HL-60/S4 (cell line): Measurements from ENCODE around the gene DPH3.

ENCODE experiments used
- in situ Hi-C: fragments of 300-500 bp; cut with MboI; formaldehyde crosslinking; loops from 2 replicates; pipeline ENCODE4 v1.14.3; 2022; ENCODE audit warnings: low sequenced_read_pairs

Gene DPH3

DNA sequence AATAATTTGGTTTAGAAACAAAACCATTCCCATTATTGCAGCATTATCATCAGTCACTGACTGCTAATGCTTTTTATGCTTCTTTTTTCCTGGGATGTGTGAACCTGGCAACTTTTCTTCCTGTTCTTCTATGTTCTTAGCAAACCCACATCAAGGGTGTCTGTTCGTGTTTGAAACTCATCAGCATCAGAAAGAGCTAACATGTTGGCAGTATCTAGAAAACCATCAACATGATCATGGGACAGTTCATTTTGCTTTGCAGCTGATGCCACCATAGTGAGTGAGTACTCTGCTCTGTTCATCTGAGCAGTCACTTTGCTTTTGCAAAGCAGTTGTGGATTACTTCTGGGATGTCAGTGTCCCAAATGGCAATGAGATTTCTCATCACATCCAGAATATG, 5.9 kb downstream of the DPH3 start:
- in situ Hi-C loops: no loop called here

DNA sequence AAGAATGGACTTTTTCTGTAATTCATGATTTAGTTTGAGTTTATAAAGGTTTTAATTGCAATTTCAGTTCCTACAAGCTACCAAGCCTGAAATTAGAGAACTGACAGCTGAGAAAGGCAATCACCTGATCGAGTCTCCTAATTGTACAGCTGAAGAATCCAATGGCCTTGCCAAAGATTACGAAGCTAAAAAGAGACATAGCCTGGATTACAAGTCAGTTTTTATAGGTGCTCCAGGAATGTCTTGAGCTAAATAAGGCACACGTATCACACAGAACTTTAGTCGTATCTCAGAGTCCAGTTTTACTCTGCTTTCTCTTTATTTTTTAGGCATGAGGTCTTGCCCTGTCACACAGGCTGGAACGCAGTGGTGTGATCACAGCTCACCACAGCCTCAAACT, 6.6 kb downstream of the DPH3 start:
- in situ Hi-C loops: no loop called here

DNA sequence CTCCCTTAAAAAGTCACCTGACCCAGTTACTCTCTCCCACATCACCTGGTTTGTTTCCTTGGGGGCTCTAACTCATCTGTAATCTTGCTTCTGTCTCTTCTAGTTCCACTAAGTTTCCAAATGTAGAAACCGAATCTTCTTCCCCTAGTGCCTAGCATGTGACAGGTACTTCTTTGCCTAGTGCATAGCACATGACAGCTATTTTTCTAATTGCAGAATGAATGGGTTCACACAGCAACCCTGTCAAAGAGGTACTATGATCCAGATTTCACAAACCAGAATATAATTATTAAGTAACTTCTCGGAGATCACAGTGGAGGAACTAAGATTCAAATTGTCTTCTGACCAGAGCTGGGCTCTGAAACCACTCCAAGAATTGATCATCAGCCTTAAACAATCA, 7.4 kb downstream of the DPH3 start:
- in situ Hi-C loops: no loop called here

DNA sequence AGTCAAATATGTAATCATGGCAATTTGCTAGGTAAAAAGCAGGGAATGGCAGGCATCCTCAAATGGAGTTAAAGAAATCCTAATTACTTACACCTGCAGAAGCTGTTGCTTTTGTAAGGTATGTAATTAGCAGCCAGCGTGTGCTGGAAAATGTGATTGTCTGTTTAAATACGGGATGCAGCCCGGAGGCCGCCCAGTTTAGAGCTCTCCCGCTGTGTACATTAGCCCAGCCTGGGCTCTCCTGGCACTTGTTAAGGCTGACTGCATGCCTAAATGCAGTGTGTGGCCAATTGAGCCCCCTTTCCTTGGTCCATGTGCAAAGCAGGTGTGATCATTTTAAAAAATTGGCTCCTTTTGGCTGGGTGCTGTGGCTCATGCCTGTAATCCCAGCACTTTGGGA, 9.0 kb downstream of the DPH3 start:
- in situ Hi-C loops: no loop called here

- in situ Hi-C loops: no loop called here
These were observed 9.4 kb downstream of the DPH3 start for GRCh38 chr3:16255326-16255725.

GRCh38 chr3:16254916-16255315, 9.8 kb downstream of the DPH3 start:
- in situ Hi-C loops: no loop called here

DNA sequence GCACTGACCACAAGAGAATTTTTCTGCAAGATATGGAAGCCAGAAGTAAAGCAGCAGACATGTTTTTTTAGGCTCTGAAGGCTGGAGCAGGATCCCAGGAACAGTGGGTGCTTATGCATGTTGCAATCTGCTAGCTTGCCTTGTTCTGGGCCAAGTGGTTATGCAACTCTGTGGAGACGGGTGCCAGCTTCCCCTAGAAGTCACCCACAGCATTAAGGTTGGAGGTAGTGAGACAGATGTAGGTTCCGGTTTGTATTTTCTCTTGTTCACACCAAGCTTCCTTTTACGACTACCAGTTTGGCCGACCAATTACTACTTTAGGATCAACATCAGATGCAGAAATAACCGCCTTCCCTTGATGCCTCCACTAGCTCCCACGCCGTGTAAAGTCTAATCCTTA, 11.1 kb downstream of the DPH3 start:
- in situ Hi-C loops: no loop called here

DNA sequence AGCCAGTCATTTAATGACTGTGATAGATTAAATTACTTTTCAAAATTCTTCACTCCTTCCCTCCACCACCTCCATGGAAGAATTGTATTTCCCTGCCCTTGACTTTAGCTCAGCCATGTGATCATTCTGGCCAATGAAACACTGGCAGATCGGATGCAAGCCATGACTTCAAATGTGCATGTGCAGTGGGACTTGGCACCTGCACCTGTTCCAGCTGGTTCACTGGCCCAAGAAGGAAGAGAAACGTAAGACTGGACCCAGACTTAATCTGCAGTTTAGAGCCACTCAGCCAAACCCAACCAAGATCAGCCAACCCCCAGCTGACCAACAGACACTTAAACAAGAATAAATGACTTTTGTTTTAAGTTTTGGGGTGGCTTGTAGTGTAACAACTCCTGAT, 11.8 kb downstream of the DPH3 start:
- in situ Hi-C loops: no loop called here

DNA sequence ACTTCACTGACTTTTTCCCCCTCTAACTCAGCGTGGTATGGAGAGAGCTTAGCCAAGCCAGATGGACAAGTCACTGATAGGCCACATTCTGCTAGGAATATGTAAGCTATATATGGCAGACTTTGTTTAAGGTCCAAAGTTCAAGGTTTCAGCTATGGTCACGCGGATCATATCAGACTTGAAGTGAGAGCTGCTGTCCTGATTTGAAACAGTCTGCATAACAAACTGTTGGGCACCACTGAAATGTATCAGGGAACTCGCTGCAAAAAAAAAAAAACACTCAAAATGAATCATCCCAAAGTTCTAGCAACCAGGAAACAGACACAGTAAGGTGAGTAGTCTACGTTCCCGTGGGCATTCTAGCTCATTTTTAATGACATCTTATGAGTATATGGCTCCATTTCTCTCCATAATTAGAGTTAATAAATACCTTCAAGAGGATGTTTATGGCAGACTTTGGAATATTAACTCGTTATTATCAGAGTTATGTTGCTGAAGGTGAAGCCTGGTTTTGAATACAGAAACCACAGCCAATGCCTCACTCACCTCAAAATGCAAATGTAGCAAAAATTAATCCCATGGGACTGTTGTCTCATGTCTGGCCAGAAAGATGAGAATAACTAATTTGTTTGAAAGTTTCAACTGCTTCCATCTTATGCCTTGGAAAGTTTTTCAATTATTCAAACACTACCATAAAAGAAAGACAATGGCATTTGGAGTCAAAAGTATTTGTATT, 12.3 kb downstream of the DPH3 start:
- in situ Hi-C loops: no loop called here

DNA sequence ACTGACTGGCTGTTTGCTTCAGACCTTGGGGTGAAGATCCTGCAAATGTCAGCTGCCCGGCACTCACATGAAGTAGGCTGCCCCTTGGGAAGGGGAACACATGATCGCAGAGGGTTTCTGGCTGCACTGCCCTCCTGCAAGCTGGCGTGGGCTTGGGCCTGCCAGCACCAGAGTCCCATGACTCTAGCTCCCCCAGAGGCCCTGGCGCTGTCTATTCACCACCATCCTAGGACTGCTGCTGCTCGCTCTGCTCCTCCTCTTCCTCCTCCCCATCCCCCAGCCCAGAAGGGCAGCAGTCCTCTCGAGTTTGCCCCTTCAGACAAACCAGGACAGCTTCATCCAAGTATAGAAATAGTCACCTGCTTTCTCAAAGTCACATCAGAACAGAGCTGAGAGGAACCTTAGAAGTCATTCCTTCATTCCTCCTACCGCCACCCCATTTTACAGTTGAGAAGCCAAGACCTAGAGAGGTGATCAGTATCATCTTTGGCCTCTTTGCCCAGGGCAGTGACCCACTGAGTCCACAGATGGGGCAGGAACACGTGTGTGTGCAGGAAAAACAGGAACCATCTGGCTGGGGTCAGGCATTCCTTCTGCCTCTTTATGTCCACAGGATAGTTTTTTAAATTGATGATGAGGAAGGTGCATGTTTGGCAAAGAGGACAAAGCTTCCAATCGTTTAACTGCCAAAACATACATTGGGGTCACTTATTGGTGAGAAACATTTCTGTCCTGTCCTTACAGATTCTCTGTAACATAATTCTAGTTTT, 13.2 kb downstream of the DPH3 start:
- in situ Hi-C loops: no loop called here

DNA sequence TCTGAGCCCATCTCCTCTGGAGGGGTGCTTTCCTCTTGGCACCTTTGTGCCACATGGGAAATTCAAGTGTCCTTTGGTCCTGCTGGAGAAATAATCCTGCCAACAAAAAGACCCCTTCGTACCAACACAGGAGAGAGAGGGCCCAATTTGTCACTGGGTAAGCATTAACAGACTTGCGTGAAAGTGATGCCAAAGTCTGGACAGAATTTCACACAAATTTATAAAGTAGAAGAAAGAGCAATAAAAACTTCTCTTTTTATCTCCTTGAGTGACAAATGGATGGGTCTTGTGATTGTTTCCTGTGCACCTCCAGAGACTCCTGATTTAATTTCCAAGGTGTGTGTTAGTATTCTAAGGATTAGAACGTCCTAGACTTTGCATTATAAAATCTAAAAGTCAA, 14.9 kb downstream of the DPH3 start:
- in situ Hi-C loops: no loop called here

- in situ Hi-C loops: no loop called here
These were observed 15.4 kb downstream of the DPH3 start for GRCh38 chr3:16249336-16249735.

DNA sequence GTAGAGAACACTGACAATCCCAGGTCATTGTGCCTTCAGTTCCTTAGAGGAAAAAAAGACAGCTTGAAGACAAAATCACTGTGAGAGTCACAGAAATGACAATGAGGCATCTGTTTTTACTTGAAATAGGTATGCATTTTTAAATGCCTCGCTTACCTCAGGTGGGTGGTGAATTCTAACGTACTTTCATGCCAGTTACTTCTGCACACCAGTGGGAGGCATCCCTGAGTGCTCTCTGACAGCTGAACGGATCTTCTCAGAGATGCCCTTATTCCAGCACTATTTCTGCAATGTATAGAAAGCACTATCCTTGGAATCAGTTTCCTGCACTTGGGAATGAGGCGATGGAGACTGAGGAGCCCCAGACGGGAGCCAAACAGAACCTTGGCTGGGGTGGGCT, 16.2 kb downstream of the DPH3 start:
- in situ Hi-C loops: no loop called here

DNA sequence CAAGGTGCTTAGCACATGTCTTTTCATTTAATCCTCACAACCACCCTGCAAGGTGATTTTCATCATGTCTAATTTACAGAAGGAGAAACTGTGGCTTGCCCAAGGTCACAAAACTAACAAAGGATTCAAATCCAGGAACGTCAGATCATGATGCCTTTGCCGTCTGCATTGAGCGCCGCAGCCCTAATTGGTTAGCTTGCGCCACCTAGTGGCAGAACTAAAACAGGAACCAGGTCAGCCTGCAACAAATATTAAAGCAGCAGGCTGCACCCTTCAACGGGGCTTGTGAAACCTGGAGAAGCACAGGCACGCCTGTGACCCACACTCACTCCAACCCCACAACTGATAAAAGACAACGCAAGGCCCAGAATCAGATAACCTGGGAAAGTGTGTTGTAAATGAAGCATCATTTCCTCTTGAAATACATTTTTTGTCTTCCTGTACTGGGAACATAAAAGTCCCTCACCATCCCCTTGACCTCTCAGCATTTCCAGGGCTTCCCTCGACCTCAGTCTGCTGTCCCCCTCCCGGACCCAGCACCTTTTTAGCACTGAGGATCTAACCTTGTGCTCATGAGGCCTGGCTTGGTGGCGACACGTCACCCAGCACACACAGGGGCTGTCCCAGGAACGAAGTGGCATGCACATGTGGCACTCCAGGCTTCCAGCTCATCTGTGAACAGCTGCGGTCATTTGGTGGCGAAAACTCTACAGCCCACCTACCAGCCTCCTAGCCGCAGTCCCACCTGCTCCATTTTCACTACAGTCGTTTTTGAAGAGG, 17.3 kb downstream of the DPH3 start:
- in situ Hi-C loops: no loop called here

DNA sequence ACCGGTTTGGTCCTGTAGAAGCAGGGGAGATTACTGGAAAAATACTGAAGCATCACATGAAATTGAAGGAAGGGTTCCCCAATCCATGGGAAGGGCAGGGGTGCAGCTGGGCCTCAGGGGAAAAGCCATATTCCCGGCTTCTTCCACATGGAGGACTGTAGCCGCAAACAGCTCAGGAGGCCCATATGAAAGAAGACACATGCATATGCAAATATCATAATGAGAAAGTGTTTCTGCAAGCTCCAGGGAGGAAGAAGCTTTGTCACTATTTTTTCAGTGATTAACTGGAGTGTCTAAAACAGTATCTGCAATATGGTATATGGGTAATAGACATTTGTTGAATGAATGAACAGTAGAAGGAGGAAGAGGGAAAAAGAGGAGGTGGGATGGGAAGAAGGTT, 19.1 kb downstream of the DPH3 start:
- in situ Hi-C loops: no loop called here

- in situ Hi-C loops: no loop called here
These were observed 20.8 kb downstream of the DPH3 start for GRCh38 chr3:16243706-16244490.

DNA sequence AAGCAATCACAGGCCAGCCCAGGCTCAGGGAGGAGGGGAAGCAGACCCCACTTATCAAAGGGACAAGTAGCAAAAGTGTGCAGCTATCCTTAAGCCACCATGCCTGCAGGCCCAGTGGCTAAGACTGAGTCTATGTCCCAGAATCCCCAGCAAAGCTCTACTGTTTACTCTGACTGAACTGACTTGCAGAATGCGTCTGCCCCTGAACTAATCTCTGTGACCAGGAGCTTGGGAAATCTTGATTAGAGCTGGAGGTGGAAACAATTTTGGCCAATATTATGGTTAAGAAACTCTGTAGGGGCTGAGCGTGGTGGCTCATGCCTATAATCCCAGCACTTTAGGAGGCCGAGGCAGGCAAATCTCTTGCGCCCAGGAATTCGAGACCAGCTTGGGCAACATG, 22.6 kb downstream of the DPH3 start:
- in situ Hi-C loops: no loop called here

DNA sequence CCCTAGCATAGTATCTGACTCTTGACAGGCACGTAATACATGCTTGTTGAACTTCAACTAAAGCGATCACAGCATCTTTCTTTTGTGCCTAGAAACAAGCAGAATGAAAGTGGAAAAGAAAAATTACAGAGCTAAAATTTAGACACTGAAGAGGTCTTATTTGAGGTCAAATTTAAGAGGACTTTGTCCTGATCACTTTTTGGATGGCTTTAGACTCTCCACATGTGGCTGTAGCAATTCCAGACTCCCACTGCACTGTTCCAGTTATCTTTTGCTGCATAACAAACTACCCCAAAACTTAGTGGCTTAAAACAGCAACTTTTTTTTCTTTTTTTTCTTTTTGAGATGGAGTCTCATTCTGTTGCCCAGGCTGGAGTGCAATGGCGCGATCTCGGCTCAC, 23.5 kb downstream of the DPH3 start:
- in situ Hi-C loops: no loop called here

DNA sequence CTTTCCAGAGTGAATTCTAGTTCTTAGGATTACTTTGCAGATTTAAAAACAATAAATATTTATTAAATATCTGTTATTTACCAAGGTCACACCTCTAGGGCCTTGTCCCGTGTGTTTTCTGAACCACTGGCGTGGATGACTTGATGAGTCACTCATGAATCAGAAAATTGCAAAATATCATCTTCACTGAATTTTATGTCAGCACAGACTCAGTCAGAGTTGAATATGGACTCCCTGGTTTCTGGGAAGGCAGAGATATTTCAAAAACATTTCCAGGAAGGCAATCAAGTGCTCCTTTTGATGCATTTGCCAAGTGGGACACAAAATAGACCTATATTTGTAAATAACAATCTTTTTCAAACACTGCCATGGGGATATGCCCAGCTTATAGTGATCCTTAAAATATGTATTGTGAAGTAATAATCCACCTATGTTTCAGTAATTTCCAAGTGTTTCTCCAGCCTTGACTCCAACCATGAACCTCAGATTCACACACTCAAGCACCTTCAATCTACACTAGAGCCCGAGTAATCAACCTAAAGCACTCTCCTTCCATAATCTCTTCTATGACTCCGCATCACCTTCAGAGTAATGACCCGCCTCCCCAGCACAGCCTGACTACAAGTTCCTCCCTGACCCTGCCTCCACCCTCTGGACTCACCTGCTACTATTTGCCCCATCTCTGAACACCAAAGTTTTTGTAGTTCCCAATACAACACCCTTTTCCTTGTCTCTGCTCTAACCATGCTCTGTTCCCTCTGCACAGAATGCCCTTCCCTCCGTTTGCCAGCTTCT, 24.3 kb downstream of the DPH3 start:
- in situ Hi-C loops: no loop called here

DNA sequence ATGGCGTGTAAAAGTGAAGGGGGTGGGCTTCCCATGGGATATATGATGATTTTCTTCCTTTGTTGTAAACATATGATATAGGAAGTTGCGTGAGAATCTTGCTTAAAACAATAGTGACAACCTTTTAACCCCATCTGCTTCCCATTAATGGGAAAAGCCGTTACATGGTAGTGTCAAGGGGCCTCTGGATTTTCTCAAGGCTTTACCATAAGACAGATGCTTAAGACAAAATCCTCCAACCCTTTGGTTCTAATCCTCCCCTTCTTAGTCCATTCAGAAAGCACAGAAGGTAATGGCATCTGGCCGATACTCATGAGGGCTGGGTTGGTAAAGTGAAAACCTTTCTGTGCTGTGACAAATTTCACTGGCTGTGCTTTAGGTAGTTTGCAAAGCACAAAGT, 25.0 kb downstream of the DPH3 start:
- in situ Hi-C loops: no loop called here
